Mucosa of stomach (tissue), 1 donor: ENCODE measurements around the gene POLN.

Experiments used
- H3K27me3 ChIP-seq: one replicate; pipeline ENCODE4 v1.7.0; 2013; ENCODE audit warnings: mild to moderate bottlenecking, low read length; ENCODE audit not compliant: control insufficient read depth, insufficient read depth
- H3K36me3 ChIP-seq: one replicate; pipeline ENCODE4 v1.7.0; 2013; ENCODE audit warnings: low read length; ENCODE audit not compliant: control insufficient read depth, insufficient read depth
- H3K4me1 ChIP-seq: one replicate; pipeline ENCODE4 v1.7.0; 2013; ENCODE audit warnings: mild to moderate bottlenecking, low read length; ENCODE audit not compliant: control insufficient read depth, insufficient read depth
- H3K4me3 ChIP-seq: one replicate; pipeline ENCODE4 v1.7.0; 2013; ENCODE audit warnings: low read length
- H3K9ac ChIP-seq: one replicate; pipeline ENCODE4 v1.7.0; 2013; ENCODE audit warnings: mild to moderate bottlenecking, low read length, moderate library complexity
- H3K9me3 ChIP-seq: one replicate; pipeline ENCODE4 v1.7.0; 2013; ENCODE audit warnings: mild to moderate bottlenecking, low read length, moderate library complexity; ENCODE audit not compliant: control insufficient read depth
- donor health status: Pancreatic carcinoma.

Gene POLN

DNA sequence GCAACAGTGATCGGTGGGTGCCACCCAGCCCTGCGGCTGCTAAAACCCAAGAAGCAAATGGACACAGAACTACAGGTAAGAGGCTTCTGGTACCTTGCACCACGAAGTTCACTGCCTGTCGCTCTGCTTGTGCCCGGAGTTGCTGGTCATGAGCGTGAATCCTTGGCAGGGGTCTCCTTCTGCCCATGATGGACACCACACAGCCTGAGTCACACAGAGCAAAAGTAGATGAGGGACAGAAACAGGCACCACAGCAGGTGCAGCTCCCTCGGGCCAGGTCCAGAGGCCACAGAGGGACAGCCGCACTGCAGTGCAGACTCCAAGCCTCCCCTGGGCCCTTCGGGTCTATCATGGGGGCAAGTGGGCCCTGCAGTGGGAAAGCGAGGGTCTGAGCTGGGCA, 160.4 kb downstream of the POLN start:
- H3K27me3 ChIP-seq = no peaks in the 10 kb centered on the region
- no peaks in the 10 kb centered on the region for H3K9me3 ChIP-seq
- no peaks in the 10 kb centered on the region for H3K36me3 ChIP-seq
- H3K4me1 ChIP-seq = no peaks in the 10 kb centered on the region
- no peak overlapping the region for H3K4me3 ChIP-seq
- H3K9ac ChIP-seq = no peak overlapping the region

DNA sequence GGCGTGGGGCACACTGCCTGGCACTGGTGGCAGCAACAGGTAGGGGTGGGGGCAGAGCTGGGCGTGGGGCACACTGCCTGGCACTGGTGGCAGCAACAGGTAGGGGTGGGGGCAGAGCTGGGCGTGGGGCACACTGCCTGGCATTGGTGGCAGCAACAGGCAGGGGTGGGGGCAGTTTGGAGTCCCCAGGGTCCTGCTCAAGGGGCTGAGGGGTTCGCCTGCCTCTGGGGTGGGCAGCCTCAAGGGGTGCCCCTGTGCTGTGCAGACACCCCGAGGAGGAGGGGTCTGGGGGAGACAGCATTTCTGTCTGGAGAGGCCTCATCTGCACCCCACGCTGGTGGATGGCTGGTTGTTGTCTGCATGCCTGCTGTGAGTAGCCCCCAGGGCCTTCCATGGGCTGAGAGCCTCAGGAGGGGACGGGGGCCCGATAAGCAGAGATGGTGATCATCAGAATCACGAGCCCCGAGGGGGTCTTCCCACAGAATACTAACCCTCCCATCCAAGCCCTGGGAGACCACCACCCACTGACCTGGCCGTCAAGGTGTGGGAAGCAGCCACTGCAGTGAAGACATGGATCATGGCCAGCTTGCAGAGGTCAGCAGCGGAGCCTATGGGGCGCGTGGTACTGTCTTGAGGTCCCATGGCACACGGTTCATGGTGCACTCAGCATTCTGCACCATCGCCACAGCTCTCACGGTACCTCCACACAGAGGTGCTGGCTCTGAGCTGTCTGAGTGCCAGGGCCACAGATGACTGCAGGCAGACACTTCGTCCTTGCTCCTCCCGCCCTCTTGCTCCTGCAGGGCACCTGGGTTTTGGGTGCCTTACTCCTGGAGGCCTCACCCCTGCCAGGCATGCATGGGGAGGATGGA, 161.3 kb downstream of the POLN start:
- Histone ChIP-seq H3K27me3 (no peaks in the 10 kb centered on the region), H3K36me3 (no peaks in the 10 kb centered on the region), H3K4me3 (no peak overlapping the region)

DNA sequence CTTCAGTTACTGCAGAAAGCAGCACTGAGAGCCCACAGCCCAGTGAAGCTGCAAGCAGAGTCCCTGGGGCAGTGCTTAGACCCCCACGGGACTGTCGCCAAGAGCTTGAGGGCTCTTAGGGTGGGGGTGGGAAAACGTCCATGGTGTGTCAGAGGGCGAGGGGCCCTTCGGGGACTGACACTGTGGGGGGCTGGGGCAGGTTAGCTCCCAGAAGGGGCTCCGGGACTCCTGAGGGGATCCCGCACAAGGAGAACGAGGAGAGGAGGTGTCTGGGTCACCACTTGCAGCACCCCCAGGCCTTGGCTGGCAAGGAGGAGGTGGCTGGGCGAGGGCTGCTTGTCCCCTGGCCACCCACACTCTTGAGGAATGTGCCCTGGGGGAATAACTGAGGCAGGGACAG, 162.0 kb downstream of the POLN start:
- H3K9me3 ChIP-seq = no peaks in the 10 kb centered on the region
- H3K27me3 ChIP-seq = no peaks in the 10 kb centered on the region
- no peaks in the 10 kb centered on the region for H3K36me3 ChIP-seq
- no peak overlapping the region for H3K4me3 ChIP-seq
- H3K9ac ChIP-seq = no peak overlapping the region
- H3K4me1 ChIP-seq = no peaks in the 10 kb centered on the region

More for the DNA sequence above, 161.3 kb downstream of the POLN start:
- no peaks in the 10 kb centered on the region for H3K9me3 ChIP-seq
- H3K4me1 ChIP-seq = no peaks in the 10 kb centered on the region
- H3K9ac ChIP-seq = no peak overlapping the region

DNA sequence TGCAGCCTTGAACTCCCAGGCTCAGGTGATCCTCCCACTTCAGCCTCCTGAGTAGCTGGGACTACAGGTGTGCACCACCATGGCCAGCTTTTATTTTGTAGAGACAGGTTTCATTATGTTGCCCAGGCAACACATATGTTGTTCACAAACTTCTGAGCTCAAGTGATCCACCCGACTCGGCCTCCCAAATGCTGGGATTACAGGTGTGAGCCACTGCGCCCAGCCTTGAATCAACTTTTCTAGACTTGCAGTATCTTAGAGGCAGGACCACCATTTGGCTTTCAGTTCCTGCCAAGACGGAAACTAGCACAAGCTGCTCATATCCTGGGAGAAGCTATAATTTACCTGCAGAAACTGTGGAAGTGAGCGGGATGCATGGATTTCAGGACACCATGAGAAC, 162.9 kb downstream of the POLN start:
- Histone ChIP-seq H3K4me1 (no peaks in the 10 kb centered on the region), H3K9me3 (no peaks in the 10 kb centered on the region), H3K9ac (no peak overlapping the region), H3K36me3 (no peaks in the 10 kb centered on the region), H3K4me3 (no peak overlapping the region), H3K27me3 (no peaks in the 10 kb centered on the region)

DNA sequence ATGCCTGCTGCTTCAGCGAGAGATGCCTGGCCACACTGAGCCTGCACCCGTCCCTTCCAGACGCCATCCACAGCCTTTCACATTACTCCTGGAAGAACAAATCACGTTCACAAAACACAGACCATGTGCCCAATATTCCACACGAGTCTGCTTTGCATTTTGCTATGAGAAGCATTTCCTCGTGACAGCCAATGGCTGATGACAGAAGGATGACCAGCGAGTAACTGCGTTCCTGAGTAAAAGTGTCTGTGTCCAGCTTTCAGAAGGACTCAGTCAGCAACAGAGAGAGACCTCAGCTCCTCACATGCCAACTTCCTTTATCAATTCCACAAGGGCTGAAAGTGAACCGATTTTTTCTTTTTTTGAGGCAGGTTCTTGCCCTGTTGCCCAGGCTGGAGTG, 163.3 kb downstream of the POLN start:
- H3K9me3 ChIP-seq = no peaks in the 10 kb centered on the region
- no peaks in the 10 kb centered on the region for H3K36me3 ChIP-seq
- no peaks in the 10 kb centered on the region for H3K4me1 ChIP-seq
- H3K27me3 ChIP-seq = no peaks in the 10 kb centered on the region
- no peak overlapping the region for H3K4me3 ChIP-seq
- H3K9ac ChIP-seq = no peak overlapping the region

DNA sequence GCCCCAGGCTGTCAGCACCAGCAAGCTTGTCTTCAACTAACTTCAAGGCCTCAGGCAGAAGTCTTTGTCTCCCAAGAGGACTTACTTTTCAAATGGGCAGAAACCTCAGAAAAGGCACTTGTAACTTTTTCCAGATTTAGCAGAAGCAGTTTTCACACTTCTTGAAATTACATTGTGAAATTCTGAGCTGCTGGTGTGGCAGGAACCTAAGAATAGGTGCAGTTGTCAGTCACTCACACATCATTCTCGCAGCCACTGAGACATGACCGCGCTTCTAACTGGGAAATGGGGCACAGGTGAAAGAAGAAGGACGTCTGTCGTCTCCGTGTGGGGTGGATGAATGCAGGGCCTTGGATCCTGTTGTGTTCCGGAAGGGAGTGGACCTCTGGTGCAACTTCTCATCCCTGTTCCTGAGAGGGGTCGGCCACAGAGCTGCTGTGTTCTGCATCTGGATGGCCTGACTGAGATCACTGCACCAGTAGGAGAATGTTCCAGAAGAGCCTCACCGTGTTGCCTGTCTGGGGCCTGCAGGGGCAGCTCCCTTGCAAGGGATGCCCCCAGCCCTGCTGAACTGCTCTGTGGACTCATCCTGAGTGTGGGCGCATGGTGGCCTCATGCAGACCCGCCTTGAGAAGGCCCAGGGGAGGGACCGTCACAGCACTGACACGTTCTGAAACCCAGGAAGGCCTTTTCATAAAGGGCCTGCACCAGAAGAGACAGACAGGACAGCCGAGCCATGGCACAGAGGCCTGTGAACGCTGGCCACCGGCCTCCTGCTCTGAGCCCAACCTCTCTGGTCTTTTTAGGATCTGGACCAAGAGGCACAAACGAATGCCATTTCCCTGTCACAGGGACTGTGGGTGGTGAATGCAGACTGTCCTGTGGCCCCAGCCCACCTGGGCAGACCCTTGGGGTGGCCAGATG, 164.1 kb downstream of the POLN start:
- H3K4me3 ChIP-seq = no peak overlapping the region
- H3K27me3 ChIP-seq = no peaks in the 10 kb centered on the region
- H3K36me3 ChIP-seq = no peaks in the 10 kb centered on the region
- H3K9me3 ChIP-seq = no peaks in the 10 kb centered on the region
- no peaks in the 10 kb centered on the region for H3K4me1 ChIP-seq
- no peak overlapping the region for H3K9ac ChIP-seq

DNA sequence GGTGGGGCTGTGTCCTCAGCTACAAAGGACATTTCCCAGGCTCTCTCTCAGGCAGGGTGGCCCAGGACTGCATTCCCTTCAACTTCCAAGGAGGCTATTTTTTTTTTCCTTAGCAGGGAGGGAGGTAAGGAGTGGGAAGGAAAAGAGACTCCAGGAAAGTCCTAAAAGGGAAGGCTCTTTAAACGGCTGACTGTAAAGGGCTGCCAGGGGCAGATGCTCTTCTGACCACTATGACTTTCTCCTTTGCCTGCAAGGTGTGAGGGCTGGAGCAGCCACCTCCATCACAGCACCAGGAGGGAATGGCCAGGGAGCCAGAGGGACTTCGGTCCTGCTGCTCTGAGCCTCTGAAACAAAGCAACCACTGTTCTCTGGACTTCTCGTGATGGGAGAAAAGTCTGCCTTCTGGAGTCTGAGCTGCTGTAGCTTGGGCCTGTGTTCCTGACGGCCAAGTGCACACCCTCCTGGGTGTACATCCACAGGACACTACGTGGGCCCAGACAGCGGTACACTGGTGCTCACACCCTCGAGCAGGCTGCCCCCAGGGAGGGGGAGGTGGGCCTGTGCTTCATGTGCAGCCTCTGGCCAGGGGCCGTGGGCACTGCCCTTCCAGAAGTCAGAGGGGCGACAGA, 164.9 kb downstream of the POLN start:
- H3K9ac ChIP-seq = no peak overlapping the region
- H3K36me3 ChIP-seq = no peaks in the 10 kb centered on the region

DNA sequence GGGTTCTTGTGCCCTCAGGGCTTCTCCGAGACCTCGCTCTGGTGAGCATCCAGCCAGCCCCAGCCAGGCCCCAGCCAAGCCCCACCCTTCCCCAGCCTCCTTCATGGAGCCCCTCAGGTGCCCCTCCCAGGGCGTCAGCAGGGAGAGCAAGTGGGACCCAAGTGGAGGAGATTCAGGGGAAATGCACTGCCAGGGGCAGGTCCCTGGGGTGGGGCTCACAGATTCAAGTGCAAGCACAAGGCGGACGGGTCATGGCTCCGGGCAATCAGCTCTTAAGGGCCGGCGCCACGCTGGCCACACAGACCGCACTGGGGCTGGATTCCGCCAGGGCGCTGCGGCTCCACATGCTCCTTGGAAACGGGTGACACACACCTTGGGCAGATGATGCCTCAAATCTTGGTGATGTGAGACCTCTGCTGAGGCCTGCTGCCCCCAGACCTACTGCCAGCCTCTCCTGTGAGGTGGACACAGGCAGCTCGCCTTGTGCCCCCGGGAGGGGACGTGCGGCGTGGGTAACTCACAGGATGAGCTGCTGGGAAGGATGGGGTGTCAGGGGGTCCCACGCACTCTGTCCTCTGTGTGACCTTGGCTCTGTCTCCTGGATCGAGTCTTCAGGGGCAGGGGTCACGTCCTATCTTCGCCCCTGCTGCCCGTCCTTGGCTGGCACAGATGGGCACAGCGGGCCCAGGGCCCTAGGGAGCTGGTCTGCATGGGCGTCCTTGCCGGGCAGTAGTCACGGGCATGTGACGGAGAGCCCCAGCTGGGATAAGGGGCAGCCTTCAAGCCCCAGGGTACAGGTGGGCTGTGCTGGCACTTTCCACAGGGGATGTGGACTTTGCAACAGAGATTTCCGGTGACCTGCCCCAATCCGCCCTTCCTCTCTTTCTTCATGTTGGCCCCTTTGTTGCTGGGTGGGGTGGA, 165.7 kb downstream of the POLN start:
- no peaks in the 10 kb centered on the region for H3K9me3 ChIP-seq
- H3K4me1 ChIP-seq = no peaks in the 10 kb centered on the region
- H3K27me3 ChIP-seq = no peaks in the 10 kb centered on the region
- no peaks in the 10 kb centered on the region for H3K36me3 ChIP-seq
- no peak overlapping the region for H3K4me3 ChIP-seq
- H3K9ac ChIP-seq = no peak overlapping the region

More for the DNA sequence above, 164.9 kb downstream of the POLN start:
- no peaks in the 10 kb centered on the region for H3K4me1 ChIP-seq
- no peaks in the 10 kb centered on the region for H3K9me3 ChIP-seq
- H3K4me3 ChIP-seq = no peak overlapping the region
- H3K27me3 ChIP-seq = no peaks in the 10 kb centered on the region

DNA sequence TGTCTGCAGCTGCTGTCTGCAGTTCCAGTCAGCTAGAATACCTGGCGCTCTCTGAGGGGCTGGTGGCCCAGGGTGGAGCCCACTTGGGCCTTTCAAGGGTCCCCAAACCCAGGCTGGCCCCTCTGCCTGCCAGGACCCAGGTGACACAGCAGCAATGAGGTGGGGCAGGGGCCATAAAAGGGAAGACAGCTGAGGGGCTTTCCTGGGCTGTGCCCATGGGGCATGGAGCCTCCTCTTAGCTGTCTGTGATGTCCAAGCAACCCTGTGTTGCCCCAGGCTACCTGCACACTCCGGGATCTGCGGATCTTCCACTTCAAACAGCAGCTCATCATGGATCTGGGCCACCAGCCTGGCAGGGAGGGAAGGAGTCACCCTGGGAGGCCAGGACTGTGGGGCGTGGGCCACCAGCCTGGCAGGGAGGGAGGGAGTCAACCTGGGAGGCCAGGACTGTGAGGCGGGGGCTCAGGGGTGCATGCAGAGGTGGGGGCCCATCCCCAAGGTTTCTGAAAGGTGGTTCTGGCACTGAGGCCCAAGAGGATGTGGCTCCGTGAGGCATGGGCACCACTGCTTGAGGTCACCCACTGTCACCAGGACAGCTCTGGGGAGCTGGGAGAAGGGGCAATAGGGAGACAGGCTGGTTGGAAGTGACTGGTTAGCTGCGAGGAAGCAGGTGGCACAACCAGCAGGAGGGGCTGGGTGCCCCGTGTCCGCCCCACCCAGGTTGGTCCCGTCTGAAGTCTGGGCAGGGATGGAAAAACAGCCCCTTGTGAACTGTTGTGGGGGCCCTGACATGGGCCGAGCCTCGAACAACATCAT, 166.5 kb downstream of the POLN start:
- H3K4me1 ChIP-seq = no peaks in the 10 kb centered on the region
- no peaks in the 10 kb centered on the region for H3K36me3 ChIP-seq
- H3K9me3 ChIP-seq = no peaks in the 10 kb centered on the region
- no peak overlapping the region for H3K9ac ChIP-seq
- no peaks in the 10 kb centered on the region for H3K27me3 ChIP-seq
- H3K4me3 ChIP-seq = no peak overlapping the region

DNA sequence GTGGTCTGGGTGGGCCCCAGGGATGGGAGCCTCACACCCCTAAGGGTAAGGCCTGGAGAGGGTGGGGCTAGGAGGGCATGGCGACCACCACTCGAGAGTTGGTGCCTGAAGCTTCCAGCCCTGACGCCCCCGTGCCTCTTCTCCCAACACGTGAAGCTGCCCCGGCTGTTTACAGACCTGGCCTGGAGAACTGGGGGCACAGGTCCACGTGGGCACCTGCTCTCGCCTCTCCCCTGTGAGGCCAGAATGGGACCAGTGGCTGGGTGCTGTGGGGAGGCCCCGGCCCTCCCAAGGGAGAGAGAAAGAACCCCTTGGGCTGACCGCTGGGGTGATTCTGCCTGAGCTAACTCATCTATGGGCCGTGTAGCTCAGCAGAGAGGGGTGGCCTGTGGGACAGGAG, 167.3 kb downstream of the POLN start:
- H3K4me1 ChIP-seq = no peaks in the 10 kb centered on the region
- no peak overlapping the region for H3K4me3 ChIP-seq
- H3K36me3 ChIP-seq = no peaks in the 10 kb centered on the region
- H3K9ac ChIP-seq = no peak overlapping the region
- no peaks in the 10 kb centered on the region for H3K9me3 ChIP-seq
- H3K27me3 ChIP-seq = no peaks in the 10 kb centered on the region
